ENCODE data around the gene SART1.
A peak's percentile ranks its signal among the peaks of the same experiment; 100 is the strongest.
"Not testable (repeated sequence)": the region's sequence is repeated elsewhere in the genome, so short reads cannot be mapped to it uniquely, and the experiment has no call there.

The SART1 gene

GRCh38 chr11:65931773-65932557, 29.6 kb upstream of the SART1 start:
- no peak for DNase-seq

GRCh38 chr11:65932558-65932919, 29.0 kb upstream of the SART1 start:
- DNase-seq, result no peak

GRCh38 chr11:65934014-65934413, 27.5 kb upstream of the SART1 start:
- DNase-seq, result no peak

GRCh38 chr11:65937766-65938165, 23.8 kb upstream of the SART1 start:
- DNase-seq, result no peak

- DNase-seq, result no peak
Measured at GRCh38 chr11:65941720-65942310, 19.7 kb upstream of the SART1 start.

GRCh38 chr11:65942531-65942930, 19.0 kb upstream of the SART1 start:
- no peak for DNase-seq

- no peak for DNase-seq
Measured at GRCh38 chr11:65944191-65944590, 17.3 kb upstream of the SART1 start.

- DNase-seq, result no peak
Measured at GRCh38 chr11:65944767-65945166, 16.8 kb upstream of the SART1 start.

- DNase-seq, result peak in 1 of 51 donors; percentile 10
Measured at GRCh38 chr11:65945430-65945911, 16.1 kb upstream of the SART1 start, which contains the start of gene TSGA10IP. TSGA10IP (plus strand) TSS chr11:65945480; CDS start chr11:65945676, 196 bp downstream.

GRCh38 chr11:65945941-65946558, 15.5 kb upstream of the SART1 start:
- DNase-seq, result no peak

GRCh38 chr11:65946655-65947054, 14.9 kb upstream of the SART1 start:
- DNase-seq, result no peak

GRCh38 chr11:65947133-65947532, 14.4 kb upstream of the SART1 start:
- no peak for DNase-seq

- DNase-seq, result no peak
Measured at GRCh38 chr11:65947603-65948125, 13.9 kb upstream of the SART1 start.

- DNase-seq, result not testable (repeated sequence)
Measured at GRCh38 chr11:65950711-65951110, 10.8 kb upstream of the SART1 start.

GRCh38 chr11:65951641-65952040, 9.9 kb upstream of the SART1 start:
- DNase-seq, result not testable (repeated sequence)

GRCh38 chr11:65952052-65952521, 9.4 kb upstream of the SART1 start:
- DNase-seq, result no peak

GRCh38 chr11:65953471-65953870, 8.1 kb upstream of the SART1 start:
- no peak for DNase-seq

GRCh38 chr11:65954771-65955170, 6.8 kb upstream of the SART1 start:
- DNase-seq, result no peak

GRCh38 chr11:65958291-65958690, 3.2 kb upstream of the SART1 start:
- DNase-seq, result no peak

- no peak for DNase-seq
Measured at GRCh38 chr11:65958774-65959420, 2.6 kb upstream of the SART1 start.

- no peak for DNase-seq
Measured at GRCh38 chr11:65960824-65961266, 689 bp upstream of the SART1 start.

- DNase-seq, result no peak
Measured at GRCh38 chr11:65962141-65962564, 619 bp downstream of the SART1 start.
